Thymus (tissue), 11 donors: ENCODE results near the gene PRCD. TPM values are rescaled to one million over a fixed set of nuclear protein-coding genes. Genes with fewer than 3 reads are reported as not detected.
"Not testable (repeated sequence)": the region's sequence is repeated elsewhere in the genome, so short reads cannot be mapped to it uniquely, and the experiment has no call there.

Experiments used
- DNase-seq, 9 donors: peaks; one replicate each; pipeline ENCODE4 v3.0.0-alpha.2; 2013; ENCODE audit warnings: low spot score in 9 of 9, low read depth in 6 of 9, missing footprints in 1 of 9
- H3K27ac ChIP-seq, 2 donors: one replicate each; pipeline ENCODE4 v1.5.1; 2013; ENCODE audit warnings: control low read depth in 1 of 2, low read depth in 1 of 2, low read length in 1 of 2, mild to moderate bottlenecking in 1 of 2, moderate library complexity in 1 of 2
- H3K27me3 ChIP-seq, 2 donors: one replicate each; pipeline ENCODE4 v1.5.1; 2013; ENCODE audit warnings: low read length in 1 of 2; ENCODE audit not compliant: control insufficient read depth in 2 of 2, insufficient read depth in 1 of 2
- H3K36me3 ChIP-seq, 2 donors: one replicate each; pipeline ENCODE4 v1.5.1; 2013; ENCODE audit warnings: low read length in 1 of 2, mild to moderate bottlenecking in 1 of 2, moderate library complexity in 1 of 2; ENCODE audit not compliant: control insufficient read depth in 2 of 2, insufficient read depth in 2 of 2
- H3K4me1 ChIP-seq, 2 donors: one replicate each; pipeline ENCODE4 v1.5.1; 2013; ENCODE audit warnings: low read length in 2 of 2; ENCODE audit not compliant: control insufficient read depth in 2 of 2, insufficient read depth in 2 of 2
- H3K4me3 ChIP-seq, 2 donors: one replicate each; pipeline ENCODE4 v1.5.1; 2013; ENCODE audit warnings: low read length in 2 of 2, control low read depth in 1 of 2, mild to moderate bottlenecking in 1 of 2
- H3K9me3 ChIP-seq, 2 donors: one replicate each; pipeline ENCODE4 v1.5.1; 2013; ENCODE audit warnings: low read length in 1 of 2, mild to moderate bottlenecking in 1 of 2; ENCODE audit not compliant: control insufficient read depth in 2 of 2, insufficient read depth in 1 of 2
- WGBS: extraction: QIAGEN DNeasy Blood & Tissue Kit; methylation state at CpG from one replicate; pipeline ENCODE4 v1.1.7; 2013; 5-methylcytosine and 5-hydroxymethylcytosine counted together
- polyA plus RNA-seq: library from polyadenylated mRNA; stranded (reverse); fragments of 200-250 nt; gene quantifications from one replicate; pipeline ENCODE4 v1.2.3, GENCODE V29; 2013
- total RNA-seq: library from RNA; stranded (reverse); fragments of 120-200 nt; gene quantifications from one replicate; pipeline ENCODE4 v1.2.4, GENCODE V29; 2013
- donor health status: healthy.

Gene PRCD
- total and polyA plus RNA-seq, 2 donors, result 0.47 to 16.8 TPM

GRCh38 chr17:76501827-76502307 lies 38.0 kb upstream of the PRCD start:
- peak overlapping the region in 1 of 2 donors; percentile 38 for H3K27ac ChIP-seq
- no peaks in the 10 kb centered on the region for H3K9me3 ChIP-seq
- no peak for DNase-seq
- peaks cover 11 to 48% of the 10 kb centered on the region in 2 donors for H3K4me1 ChIP-seq
- peaks cover 14 to 28% of the 10 kb centered on the region in 2 donors for H3K27me3 ChIP-seq
- H3K4me3 ChIP-seq, result peak overlapping the region in 1 of 2 donors; percentile 58
- no peaks in the 10 kb centered on the region for H3K36me3 ChIP-seq
- 90% methylated on average over 11 of the region's 11 CpGs for WGBS

GRCh38 chr17:76502341-76503211 lies 37.3 kb upstream of the PRCD start:
- Histone ChIP-seq H3K27me3 (peaks cover 14 to 29% of the 10 kb centered on the region in 2 donors), H3K4me1 (peaks cover 11 to 47% of the 10 kb centered on the region in 2 donors), H3K4me3 (no peak overlapping the region), H3K9me3 (no peaks in the 10 kb centered on the region), H3K36me3 (no peaks in the 10 kb centered on the region), H3K27ac (peak overlapping the region in 1 of 2 donors; percentile 8)
- DNase-seq, result no peak
- WGBS, result 91% methylated on average over 8 of the region's 8 CpGs

- Histone ChIP-seq H3K27me3 (peaks cover 14 to 35% of the 10 kb centered on the region in 2 donors), H3K9me3 (no peaks in the 10 kb centered on the region), H3K27ac (no peak overlapping the region), H3K4me1 (peaks cover 11 to 33% of the 10 kb centered on the region in 2 donors), H3K36me3 (no peaks in the 10 kb centered on the region), H3K4me3 (no peak overlapping the region)
- DNase-seq, result no peak
- WGBS, result 46% methylated on average over 7 of the region's 7 CpGs
Measured at GRCh38 chr17:76504117-76504516, 35.7 kb upstream of the PRCD start.

- peak in 7 of 9 donors; percentile 59 to 89 (median 80) for DNase-seq
Measured at GRCh38 chr17:76506408-76507345, 33.2 kb upstream of the PRCD start.

GRCh38 chr17:76508472-76509063 lies 31.3 kb upstream of the PRCD start:
- H3K27ac ChIP-seq, H3K4me1 ChIP-seq, H3K36me3 ChIP-seq, H3K9me3 ChIP-seq, H3K4me3 ChIP-seq, DNase-seq: not testable (repeated sequence)
- 89% methylated on average over 14 of the region's 14 CpGs for WGBS
- H3K27me3 ChIP-seq, result peaks cover 0 to 20% of the 10 kb centered on the region in 2 donors

More at GRCh38 chr17:76506408-76507345, 33.2 kb upstream of the PRCD start:
- no peaks in the 10 kb centered on the region for H3K36me3 ChIP-seq
- H3K27me3 ChIP-seq, result peaks cover 0 to 16% of the 10 kb centered on the region in 2 donors
- H3K4me3 ChIP-seq, result no peak overlapping the region
- H3K4me1 ChIP-seq, result peaks cover 4 to 11% of the 10 kb centered on the region in 2 donors
- no peak overlapping the region for H3K27ac ChIP-seq
- WGBS, result 33% methylated on average over 24 of the region's 24 CpGs
- no peaks in the 10 kb centered on the region for H3K9me3 ChIP-seq

GRCh38 chr17:76510831-76511244 lies 29.0 kb upstream of the PRCD start:
- DNase-seq, result no peak
- Histone ChIP-seq H3K36me3 (no peaks in the 10 kb centered on the region), H3K4me3 (no peak overlapping the region), H3K4me1 (peaks cover 4 to 13% of the 10 kb centered on the region in 2 donors), H3K27me3 (peaks cover 0 to 20% of the 10 kb centered on the region in 2 donors), H3K9me3 (no peaks in the 10 kb centered on the region), H3K27ac (no peak overlapping the region)
- 71% methylated on average over 9 of the region's 9 CpGs for WGBS

- Histone ChIP-seq H3K27me3 (peaks cover 0 to 16% of the 10 kb centered on the region in 2 donors), H3K36me3 (no peaks in the 10 kb centered on the region), H3K9me3 (no peaks in the 10 kb centered on the region), H3K4me1 (peaks cover 4 to 12% of the 10 kb centered on the region in 2 donors), H3K27ac (no peak overlapping the region), H3K4me3 (no peak overlapping the region)
- WGBS, result 93% methylated on average over 13 of the region's 13 CpGs
- no peak for DNase-seq
Measured at GRCh38 chr17:76511668-76512365, 28.0 kb upstream of the PRCD start.
